ENCODE measurements around the gene C1GALT1. TPM values are rescaled to one million over a fixed set of nuclear protein-coding genes. Genes with fewer than 3 reads are reported as not detected.

C1GALT1 gene
- total and polyA plus RNA-seq, 3 experiments from 2014 or later = 40.4 to 53.4 (median 40.7) TPM

DNA sequence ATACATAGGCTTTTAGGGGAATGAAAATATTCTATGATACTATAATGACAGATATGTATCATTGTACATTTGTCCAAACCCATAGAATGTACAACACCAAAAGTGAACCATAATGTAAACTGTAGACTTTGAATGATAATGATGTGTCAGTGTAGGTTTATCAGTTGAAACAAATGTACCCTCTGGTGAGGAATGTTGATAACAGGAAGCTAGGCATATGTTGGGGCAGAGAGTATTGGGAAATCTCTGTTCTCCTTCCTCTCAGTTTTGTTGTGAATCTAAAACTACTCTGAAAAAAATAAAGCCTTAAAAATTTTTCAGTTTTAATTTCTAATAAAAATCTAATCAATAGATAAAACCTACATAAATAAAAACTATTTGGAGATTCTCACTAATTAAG lies 36.9 kb downstream of the C1GALT1 start:
- Histone ChIP-seq H3K9me3 (ENCODE audit: low read length) (no peaks in the 10 kb centered on the region), H3K4me1 (ENCODE audit: insufficient read depth, low read length) (peaks cover 5% of the 10 kb centered on the region), H3K27ac (ENCODE audit: low read depth, low read length) (no peak overlapping the region), H3K36me3 (ENCODE audit: insufficient read depth, low read length) (peaks cover 8% of the 10 kb centered on the region), H3K4me3 (ENCODE audit: low read length) (no peak overlapping the region), H3K27me3 (ENCODE audit: insufficient read depth, low read length, poor library complexity, severe bottlenecking) (no peaks in the 10 kb centered on the region)
- no peak overlapping the region for H3K27ac Mint-ChIP-seq
- H3K27me3 Mint-ChIP-seq = no peaks in the 10 kb centered on the region
- DNase-seq = no peak
- H3K36me3 Mint-ChIP-seq = peaks cover 14 to 56% (median 24%) of the 10 kb centered on the region in 3 donors
- ChIA-PET CTCF (no interaction called here), POLR2A (no interaction called here)
- no peak overlapping the region for H3K4me3 Mint-ChIP-seq
- H3K9me3 Mint-ChIP-seq = no peaks in the 10 kb centered on the region
- peaks cover 32 to 46% (median 42%) of the 10 kb centered on the region in 3 donors for H3K4me1 Mint-ChIP-seq

GRCh38 chr7:7220821-7221220 lies 38.5 kb downstream of the C1GALT1 start:
- no peaks in the 10 kb centered on the region for H3K27me3 Mint-ChIP-seq
- no peak overlapping the region for H3K4me3 Mint-ChIP-seq
- peaks cover 11 to 43% (median 19%) of the 10 kb centered on the region in 3 donors for H3K36me3 Mint-ChIP-seq

GRCh38 chr7:7221599-7222038 lies 39.3 kb downstream of the C1GALT1 start:
- Histone ChIP-seq H3K4me3 (ENCODE audit: low read length) (no peak overlapping the region), H3K27ac (ENCODE audit: low read depth, low read length) (no peak overlapping the region), H3K27me3 (ENCODE audit: insufficient read depth, low read length, poor library complexity, severe bottlenecking) (no peaks in the 10 kb centered on the region), H3K4me1 (ENCODE audit: insufficient read depth, low read length) (peaks cover 5% of the 10 kb centered on the region), H3K9me3 (ENCODE audit: low read length) (no peaks in the 10 kb centered on the region), H3K36me3 (ENCODE audit: insufficient read depth, low read length) (peaks cover 3% of the 10 kb centered on the region)
- ChIA-PET CTCF (interaction anchor here (1.1 kb wide), 1 partner anchor 118 kb away, joined by 4 read pairs; no protein-coding TSS in a partner anchor), POLR2A (no interaction called here)
- Mint-ChIP-seq H3K36me3 (peaks cover 11 to 40% (median 19%) of the 10 kb centered on the region in 3 donors), H3K27me3 (no peaks in the 10 kb centered on the region), H3K27ac (peak overlapping the region in 5 of 8 donors; percentile 4 to 77 (median 37)), H3K4me1 (peaks cover 43 to 60% (median 44%) of the 10 kb centered on the region in 3 donors), H3K4me3 (no peak overlapping the region), H3K9me3 (no peaks in the 10 kb centered on the region)
- no peak for DNase-seq

More at GRCh38 chr7:7220821-7221220, 38.5 kb downstream of the C1GALT1 start:
- ChIA-PET CTCF (no interaction called here), POLR2A (no interaction called here)
- Mint-ChIP-seq H3K9me3 (no peaks in the 10 kb centered on the region), H3K4me1 (peaks cover 42 to 60% (median 44%) of the 10 kb centered on the region in 3 donors), H3K27ac (peak overlapping the region in 4 of 8 donors; percentile 2 to 28 (median 10))
- Histone ChIP-seq H3K36me3 (ENCODE audit: insufficient read depth, low read length) (peaks cover 8% of the 10 kb centered on the region), H3K4me1 (ENCODE audit: insufficient read depth, low read length) (peaks cover 5% of the 10 kb centered on the region), H3K9me3 (ENCODE audit: low read length) (no peaks in the 10 kb centered on the region), H3K27me3 (ENCODE audit: insufficient read depth, low read length, poor library complexity, severe bottlenecking) (no peaks in the 10 kb centered on the region), H3K27ac (ENCODE audit: low read depth, low read length) (no peak overlapping the region), H3K4me3 (ENCODE audit: low read length) (no peak overlapping the region)
- DNase-seq = no peak

GRCh38 chr7:7223250-7223649 lies 40.9 kb downstream of the C1GALT1 start:
- no peaks in the 10 kb centered on the region for H3K9me3 Mint-ChIP-seq
- POLR2A ChIA-PET = no interaction called here
- no peak overlapping the region for H3K4me3 Mint-ChIP-seq
- peak overlapping the region in 2 of 8 donors; percentile 12 to 45 for H3K27ac Mint-ChIP-seq
- no peaks in the 10 kb centered on the region for H3K27me3 Mint-ChIP-seq
- Histone ChIP-seq H3K4me3 (ENCODE audit: low read length) (no peak overlapping the region), H3K9me3 (ENCODE audit: low read length) (no peaks in the 10 kb centered on the region), H3K36me3 (ENCODE audit: insufficient read depth, low read length) (no peaks in the 10 kb centered on the region), H3K27me3 (ENCODE audit: insufficient read depth, low read length, poor library complexity, severe bottlenecking) (no peaks in the 10 kb centered on the region), H3K27ac (ENCODE audit: low read depth, low read length) (no peak overlapping the region), H3K4me1 (ENCODE audit: insufficient read depth, low read length) (peaks cover 5% of the 10 kb centered on the region)
- CTCF ChIA-PET = interaction anchor here (1.3 kb wide), 1 partner anchor 41 kb away, joined by 3 read pairs; no protein-coding TSS in a partner anchor
- H3K4me1 Mint-ChIP-seq = peaks cover 35 to 49% (median 35%) of the 10 kb centered on the region in 3 donors
- DNase-seq = no peak
- H3K36me3 Mint-ChIP-seq = peaks cover 0 to 30% (median 10%) of the 10 kb centered on the region in 3 donors

DNA sequence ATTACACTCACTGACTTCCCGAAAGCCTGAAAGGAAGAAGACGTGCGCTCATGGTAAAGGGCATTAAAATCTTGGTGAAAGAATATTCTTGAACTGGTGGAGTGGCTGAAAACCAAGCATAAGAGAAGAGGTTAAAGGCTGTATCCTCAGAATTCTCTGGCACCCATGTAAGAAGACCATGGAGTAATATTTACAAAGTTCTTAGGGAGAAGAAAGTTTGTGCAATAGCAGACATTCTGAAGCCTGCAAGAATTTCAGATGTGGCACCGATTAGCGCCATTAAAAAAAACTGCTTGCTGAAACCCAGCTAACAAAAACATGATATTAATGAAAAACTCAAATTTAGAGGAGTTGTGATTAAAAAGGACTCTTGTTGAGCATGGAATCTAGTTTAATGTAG lies 44.1 kb downstream of the C1GALT1 start:
- Mint-ChIP-seq H3K27me3 (no peaks in the 10 kb centered on the region), H3K9me3 (peaks cover 6 to 11% (median 8%) of the 10 kb centered on the region in 5 donors), H3K4me3 (no peak overlapping the region), H3K36me3 (peaks cover 7 to 34% (median 18%) of the 10 kb centered on the region in 3 donors), H3K4me1 (peaks cover 36 to 59% (median 37%) of the 10 kb centered on the region in 3 donors), H3K27ac (no peak overlapping the region)
- H3K4me3 ChIP-seq (ENCODE audit: low read length) = no peak overlapping the region
- no peaks in the 10 kb centered on the region for H3K4me1 ChIP-seq (ENCODE audit: insufficient read depth, low read length)
- H3K36me3 ChIP-seq (ENCODE audit: insufficient read depth, low read length) = no peaks in the 10 kb centered on the region
- POLR2A ChIA-PET = no interaction called here
- DNase-seq = no peak
- no peaks in the 10 kb centered on the region for H3K27me3 ChIP-seq (ENCODE audit: insufficient read depth, low read length, poor library complexity, severe bottlenecking)
- H3K9me3 ChIP-seq (ENCODE audit: low read length) = no peaks in the 10 kb centered on the region
- CTCF ChIA-PET = no interaction called here
- H3K27ac ChIP-seq (ENCODE audit: low read depth, low read length) = no peak overlapping the region

- no peaks in the 10 kb centered on the region for H3K27me3 ChIP-seq (ENCODE audit: insufficient read depth, low read length, poor library complexity, severe bottlenecking)
- no peak overlapping the region for H3K4me3 ChIP-seq (ENCODE audit: low read length)
- H3K36me3 Mint-ChIP-seq = peaks cover 12 to 37% (median 30%) of the 10 kb centered on the region in 3 donors
- no peaks in the 10 kb centered on the region for H3K9me3 ChIP-seq (ENCODE audit: low read length)
- H3K27me3 Mint-ChIP-seq = no peaks in the 10 kb centered on the region
- H3K9me3 Mint-ChIP-seq = peaks cover 14 to 19% (median 14%) of the 10 kb centered on the region in 5 donors
- ChIA-PET CTCF (no interaction called here), POLR2A (no interaction called here)
- no peak overlapping the region for H3K27ac ChIP-seq (ENCODE audit: low read depth, low read length)
- H3K36me3 ChIP-seq (ENCODE audit: insufficient read depth, low read length) = no peaks in the 10 kb centered on the region
- peaks cover 41 to 62% (median 42%) of the 10 kb centered on the region in 3 donors for H3K4me1 Mint-ChIP-seq
- DNase-seq = no peak
- no peaks in the 10 kb centered on the region for H3K4me1 ChIP-seq (ENCODE audit: insufficient read depth, low read length)
- H3K4me3 Mint-ChIP-seq = no peak overlapping the region
- peak overlapping the region in 2 of 8 donors; percentile 32 to 81 for H3K27ac Mint-ChIP-seq
Observed at GRCh38 chr7:7228472-7228871, 46.1 kb downstream of the C1GALT1 start.

- H3K4me1 Mint-ChIP-seq = peaks cover 41 to 57% (median 41%) of the 10 kb centered on the region in 3 donors
- no peaks in the 10 kb centered on the region for H3K27me3 Mint-ChIP-seq
- H3K27ac Mint-ChIP-seq = peak overlapping the region in 1 of 8 donors; percentile 36
- H3K27me3 ChIP-seq (ENCODE audit: insufficient read depth, low read length, poor library complexity, severe bottlenecking) = no peaks in the 10 kb centered on the region
- H3K27ac ChIP-seq (ENCODE audit: low read depth, low read length) = no peak overlapping the region
- peaks cover 12 to 38% (median 30%) of the 10 kb centered on the region in 3 donors for H3K36me3 Mint-ChIP-seq
- H3K9me3 Mint-ChIP-seq = peaks cover 14 to 19% (median 14%) of the 10 kb centered on the region in 5 donors
- no peak overlapping the region for H3K4me3 Mint-ChIP-seq
- no peak overlapping the region for H3K4me3 ChIP-seq (ENCODE audit: low read length)
- no peaks in the 10 kb centered on the region for H3K9me3 ChIP-seq (ENCODE audit: low read length)
- no peaks in the 10 kb centered on the region for H3K36me3 ChIP-seq (ENCODE audit: insufficient read depth, low read length)
- H3K4me1 ChIP-seq (ENCODE audit: insufficient read depth, low read length) = no peaks in the 10 kb centered on the region
- ChIA-PET POLR2A (no interaction called here), CTCF (no interaction called here)
- no peak for DNase-seq
Observed at GRCh38 chr7:7228967-7229366, 46.6 kb downstream of the C1GALT1 start.

- Histone ChIP-seq H3K27me3 (ENCODE audit: insufficient read depth, low read length, poor library complexity, severe bottlenecking) (no peaks in the 10 kb centered on the region), H3K4me1 (ENCODE audit: insufficient read depth, low read length) (no peaks in the 10 kb centered on the region), H3K9me3 (ENCODE audit: low read length) (no peaks in the 10 kb centered on the region), H3K4me3 (ENCODE audit: low read length) (no peak overlapping the region), H3K27ac (ENCODE audit: low read depth, low read length) (no peak overlapping the region), H3K36me3 (ENCODE audit: insufficient read depth, low read length) (peaks cover 4% of the 10 kb centered on the region)
- DNase-seq = no peak
- CTCF ChIA-PET = interaction anchor here (0.8 kb wide), 1 partner anchor 27 kb away, joined by 3 read pairs; no protein-coding TSS in a partner anchor
- Mint-ChIP-seq H3K36me3 (peaks cover 18 to 51% (median 30%) of the 10 kb centered on the region in 3 donors), H3K4me1 (peaks cover 31 to 49% (median 44%) of the 10 kb centered on the region in 3 donors), H3K4me3 (no peak overlapping the region), H3K27ac (no peak overlapping the region), H3K9me3 (peaks cover 14 to 19% (median 14%) of the 10 kb centered on the region in 5 donors), H3K27me3 (no peaks in the 10 kb centered on the region)
- POLR2A ChIA-PET = no interaction called here
Observed at GRCh38 chr7:7231000-7231399, 48.7 kb downstream of the C1GALT1 start.
